ENCODE measurements around the gene ANKRD11. TPM values are rescaled to one million over a fixed set of nuclear protein-coding genes. Genes with fewer than 3 reads are reported as not detected.

Gene ANKRD11
- total RNA-seq, 1 donor from 2014 or later = 133 TPM

DNA sequence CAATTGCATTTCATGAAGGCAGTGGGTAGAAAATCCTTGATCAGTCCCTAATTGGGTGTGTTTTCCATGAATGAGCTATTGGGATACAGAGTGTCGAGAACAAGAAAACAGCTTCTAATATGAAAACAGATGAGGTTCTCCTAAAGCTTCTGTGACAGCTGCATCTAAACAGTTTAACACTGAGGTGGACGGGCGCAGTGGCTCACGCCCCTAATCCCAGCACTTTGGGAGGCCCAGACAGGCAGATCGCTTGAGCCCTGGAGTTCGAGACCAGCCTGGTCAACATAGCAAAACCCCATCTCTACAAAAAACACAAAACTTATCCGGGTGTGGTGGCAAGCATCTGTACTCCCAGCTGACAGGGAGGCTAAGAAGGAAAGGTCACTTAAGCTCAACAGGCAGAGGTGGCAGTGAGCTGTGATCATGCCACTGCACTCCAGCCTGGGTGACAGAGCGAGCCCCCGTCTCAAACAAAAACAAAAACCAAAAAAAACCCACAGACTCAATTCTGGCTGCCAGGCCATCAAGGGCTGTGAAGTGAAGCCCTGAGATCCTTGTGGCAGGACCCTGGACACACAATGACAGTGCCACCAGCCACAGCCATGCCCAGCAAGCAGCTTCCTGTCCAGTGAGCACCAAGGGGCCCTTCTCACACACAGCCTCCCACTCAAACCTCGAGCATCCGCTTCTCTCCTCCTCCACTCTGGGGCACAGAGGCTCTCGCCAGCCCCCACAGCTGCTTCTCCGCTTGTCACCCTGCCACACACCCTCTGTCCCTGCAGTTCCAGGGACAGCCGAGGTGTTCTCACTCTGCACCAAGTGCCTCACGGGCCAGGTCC, 44.0 kb downstream of the ANKRD11 start:
- DNase-seq (ENCODE audit: low read depth) = no peak
- no peaks in the 10 kb centered on the region for H3K27me3 ChIP-seq (ENCODE audit: control insufficient read depth, insufficient read depth, low read length)

DNA sequence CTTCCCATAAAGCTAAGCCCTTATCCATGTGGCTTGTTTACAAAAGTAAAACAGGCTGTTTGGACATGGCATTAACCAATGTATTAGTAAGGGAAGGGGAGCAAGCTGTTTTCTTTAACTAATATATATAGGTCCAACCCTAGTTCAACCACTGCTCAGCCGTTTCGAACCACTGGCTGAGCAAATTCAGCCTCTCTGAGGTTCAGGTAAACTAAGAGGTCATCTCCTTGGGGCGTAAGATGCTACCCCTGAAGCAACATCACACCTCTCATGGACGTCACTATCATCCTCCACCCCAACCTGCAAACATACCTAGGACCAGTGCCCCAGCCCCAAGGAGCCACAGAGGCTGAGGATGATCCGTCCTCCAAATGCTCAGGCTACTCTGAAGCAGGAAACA, 45.2 kb downstream of the ANKRD11 start:
- H3K27me3 ChIP-seq (ENCODE audit: control insufficient read depth, insufficient read depth, low read length) = no peaks in the 10 kb centered on the region
- TF ChIP-seq, protein P1, sequence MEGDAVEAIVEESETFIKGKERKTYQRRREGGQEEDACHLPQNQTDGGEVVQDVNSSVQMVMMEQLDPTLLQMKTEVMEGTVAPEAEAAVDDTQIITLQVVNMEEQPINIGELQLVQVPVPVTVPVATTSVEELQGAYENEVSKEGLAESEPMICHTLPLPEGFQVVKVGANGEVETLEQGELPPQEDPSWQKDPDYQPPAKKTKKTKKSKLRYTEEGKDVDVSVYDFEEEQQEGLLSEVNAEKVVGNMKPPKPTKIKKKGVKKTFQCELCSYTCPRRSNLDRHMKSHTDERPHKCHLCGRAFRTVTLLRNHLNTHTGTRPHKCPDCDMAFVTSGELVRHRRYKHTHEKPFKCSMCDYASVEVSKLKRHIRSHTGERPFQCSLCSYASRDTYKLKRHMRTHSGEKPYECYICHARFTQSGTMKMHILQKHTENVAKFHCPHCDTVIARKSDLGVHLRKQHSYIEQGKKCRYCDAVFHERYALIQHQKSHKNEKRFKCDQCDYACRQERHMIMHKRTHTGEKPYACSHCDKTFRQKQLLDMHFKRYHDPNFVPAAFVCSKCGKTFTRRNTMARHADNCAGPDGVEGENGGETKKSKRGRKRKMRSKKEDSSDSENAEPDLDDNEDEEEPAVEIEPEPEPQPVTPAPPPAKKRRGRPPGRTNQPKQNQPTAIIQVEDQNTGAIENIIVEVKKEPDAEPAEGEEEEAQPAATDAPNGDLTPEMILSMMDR (IDR thresholded peaks at IDR 0.05; ENCODE audit: insufficient read depth, low read length, poor library complexity, severe bottlenecking) = no peak
- DNase-seq (ENCODE audit: low read depth) = no peak
- no peaks in the 10 kb centered on the region for H3K36me3 ChIP-seq (ENCODE audit: control insufficient read depth, insufficient read depth, low read length)
- no peak overlapping the region for H3K4me3 ChIP-seq (ENCODE audit: low read depth, low read length)

More for the DNA sequence above, 44.0 kb downstream of the ANKRD11 start:
- H3K36me3 ChIP-seq (ENCODE audit: control insufficient read depth, insufficient read depth, low read length) = no peaks in the 10 kb centered on the region
- TF ChIP-seq, protein P1 (IDR thresholded peaks at IDR 0.05; ENCODE audit: insufficient read depth, low read length, poor library complexity, severe bottlenecking) = no peak
- no peak overlapping the region for H3K4me3 ChIP-seq (ENCODE audit: low read depth, low read length)

DNA sequence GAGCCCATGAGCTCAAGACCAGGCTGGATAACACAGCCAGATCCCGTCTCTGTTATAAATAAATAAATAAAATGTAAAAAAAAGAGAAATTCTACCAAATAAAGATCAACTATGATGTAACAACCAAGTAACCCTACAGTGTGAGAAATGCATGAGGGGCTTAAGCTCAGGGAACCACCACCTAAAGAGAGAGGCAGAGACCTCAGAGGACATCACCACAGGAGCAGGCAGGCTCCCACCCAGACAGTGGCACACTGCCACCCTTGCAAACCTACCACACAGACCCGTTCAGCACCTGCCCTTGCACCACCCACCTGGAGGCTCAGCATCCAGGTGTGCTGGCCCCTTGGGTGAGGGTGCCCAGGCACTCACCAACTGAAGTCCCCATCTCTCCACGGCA, 45.6 kb downstream of the ANKRD11 start:
- TF ChIP-seq, protein P1 (IDR thresholded peaks at IDR 0.05; ENCODE audit: insufficient read depth, low read length, poor library complexity, severe bottlenecking) = no peak
- no peaks in the 10 kb centered on the region for H3K36me3 ChIP-seq (ENCODE audit: control insufficient read depth, insufficient read depth, low read length)
- H3K27me3 ChIP-seq (ENCODE audit: control insufficient read depth, insufficient read depth, low read length) = no peaks in the 10 kb centered on the region
- H3K4me3 ChIP-seq (ENCODE audit: low read depth, low read length) = no peak overlapping the region
- no peak for DNase-seq (ENCODE audit: low read depth)

DNA sequence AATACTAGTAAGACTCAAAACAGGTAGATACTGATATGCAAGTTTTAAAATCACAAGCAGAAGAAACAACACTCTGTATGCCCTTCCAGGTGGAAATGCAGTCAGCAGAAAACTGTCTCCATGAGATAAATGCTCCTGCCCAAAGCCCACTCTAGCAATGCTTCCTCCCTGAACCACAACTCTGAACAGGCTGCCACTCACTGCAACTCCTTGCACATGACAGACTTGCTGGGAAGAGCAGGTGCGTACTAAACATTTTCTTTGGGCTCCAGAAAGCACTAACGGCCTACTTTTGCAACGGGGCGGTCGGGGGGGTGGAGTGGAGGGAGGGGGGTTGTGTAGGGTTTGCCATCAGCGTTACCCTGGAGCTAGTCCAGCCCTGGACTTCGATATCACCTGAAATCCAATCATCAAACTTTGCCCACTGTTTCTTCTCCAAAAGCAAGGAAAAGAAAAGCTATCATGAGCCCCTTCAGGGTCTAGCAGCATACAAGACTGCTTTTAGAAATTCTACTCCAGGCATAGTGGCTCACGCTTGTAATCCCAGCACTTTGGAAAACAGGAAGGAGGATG, 46.1 kb downstream of the ANKRD11 start:
- Histone ChIP-seq H3K36me3 (ENCODE audit: control insufficient read depth, insufficient read depth, low read length) (no peaks in the 10 kb centered on the region), H3K4me3 (ENCODE audit: low read depth, low read length) (no peak overlapping the region), H3K27me3 (ENCODE audit: control insufficient read depth, insufficient read depth, low read length) (no peaks in the 10 kb centered on the region)
- DNase-seq (ENCODE audit: low read depth) = no peak
- TF ChIP-seq, protein P1 (IDR thresholded peaks at IDR 0.05; ENCODE audit: insufficient read depth, low read length, poor library complexity, severe bottlenecking) = no peak

DNA sequence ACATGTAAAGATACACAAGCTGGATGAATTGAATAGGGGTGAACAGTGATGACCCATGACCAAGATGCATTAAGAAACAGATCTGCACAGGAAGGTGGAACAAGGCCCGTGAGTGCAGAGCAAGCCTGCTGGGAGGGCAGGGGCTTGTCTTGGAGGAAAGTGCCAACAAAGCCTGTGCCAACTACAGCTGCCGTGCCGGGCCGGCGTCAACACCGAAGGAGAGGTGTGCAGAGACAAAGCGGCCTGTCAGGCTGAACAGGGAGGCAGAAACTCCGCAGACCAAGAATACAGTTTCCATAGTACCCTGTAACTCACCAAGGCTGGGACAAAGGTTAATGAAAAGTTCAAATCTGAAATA, 46.7 kb downstream of the ANKRD11 start:
- H3K4me3 ChIP-seq (ENCODE audit: low read depth, low read length) = no peak overlapping the region

More for the DNA sequence above, 46.7 kb downstream of the ANKRD11 start:
- Histone ChIP-seq H3K36me3 (ENCODE audit: control insufficient read depth, insufficient read depth, low read length) (no peaks in the 10 kb centered on the region), H3K27me3 (ENCODE audit: control insufficient read depth, insufficient read depth, low read length) (no peaks in the 10 kb centered on the region)
- DNase-seq (ENCODE audit: low read depth) = no peak
- TF ChIP-seq, protein P1 (IDR thresholded peaks at IDR 0.05; ENCODE audit: insufficient read depth, low read length, poor library complexity, severe bottlenecking) = no peak

Measured in kidney epithelial cell (primary cell).